HTR-8/SVneo (cell line): Measurements from ENCODE around the gene PAGE5.

Experiments used
- DNase-seq: peaks from one replicate; pipeline ENCODE4 v3.0.0; 2011; ENCODE audit warnings: low spot score, mixed read lengths; ENCODE audit not compliant: insufficient read length
- FAIRE-seq: peaks from 2 replicates; lab custom pipeline; 2011; peaks lifted over from hg19 to GRCh38; lab: Jason Lieb, UNC

The PAGE5 gene, protein sequence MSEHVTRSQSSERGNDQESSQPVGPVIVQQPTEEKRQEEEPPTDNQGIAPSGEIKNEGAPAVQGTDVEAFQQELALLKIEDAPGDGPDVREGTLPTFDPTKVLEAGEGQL

DNA sequence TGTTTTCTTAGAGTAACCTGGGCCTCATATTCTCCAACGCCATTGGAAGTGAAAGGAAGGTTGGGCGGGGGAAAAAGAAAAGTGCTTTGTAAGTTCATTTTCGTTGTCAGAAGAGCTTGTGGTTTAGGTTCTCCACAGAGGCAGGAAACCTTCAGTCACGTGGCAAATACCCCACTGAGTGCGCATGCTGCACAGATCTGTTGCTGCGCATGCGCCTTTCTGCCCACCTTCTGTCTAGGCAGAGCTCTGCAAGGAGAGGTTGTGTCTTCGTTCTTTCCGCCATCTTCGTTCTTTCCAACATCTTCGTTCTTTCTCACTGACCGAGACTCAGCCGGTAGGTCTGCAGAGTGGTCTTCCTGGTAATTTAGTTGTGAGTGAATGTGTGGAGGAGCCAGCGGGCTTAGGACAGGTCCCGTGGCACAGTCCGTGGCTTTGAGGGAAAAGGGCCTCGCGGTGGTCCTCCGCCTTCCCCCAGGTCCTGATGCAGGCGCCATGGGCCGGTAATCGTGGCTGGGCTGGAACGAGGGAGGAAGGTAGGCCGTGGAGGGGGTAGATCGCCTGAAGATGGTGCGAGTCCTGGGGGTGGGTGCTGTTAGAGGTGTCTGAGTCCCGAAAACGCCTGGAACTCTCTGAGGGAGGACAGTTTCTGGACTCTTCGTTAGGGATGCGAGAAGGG is at the start of gene PAGE5:
PAGE5 (plus strand) TSS at position 228 of the 676 bp plus-strand sequence. CDS start 1,037 bp downstream, outside the sequence.
- no peak for FAIRE-seq
- no peak for DNase-seq

DNA sequence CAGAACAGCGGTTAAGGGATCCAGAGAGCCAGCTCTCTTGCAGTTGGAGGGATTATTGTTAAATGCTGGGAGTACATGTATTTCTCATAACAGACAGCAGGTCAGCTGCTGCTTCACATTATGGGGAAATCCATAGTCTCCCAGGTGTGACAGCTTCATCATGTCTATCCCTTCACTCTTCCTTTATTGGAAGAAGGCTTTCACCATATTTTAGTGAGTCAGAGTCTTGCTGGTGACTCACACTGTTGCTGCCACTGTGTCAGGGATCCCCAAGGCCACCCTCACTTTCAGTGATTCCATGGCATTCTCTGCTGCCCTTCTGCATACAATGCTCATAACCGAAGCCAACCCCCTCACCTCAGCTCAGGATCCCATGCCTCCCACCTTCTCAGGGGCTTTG is 32.9 kb upstream of the PAGE5 start:
- DNase-seq, result no peak
- FAIRE-seq, result no peak

DNA sequence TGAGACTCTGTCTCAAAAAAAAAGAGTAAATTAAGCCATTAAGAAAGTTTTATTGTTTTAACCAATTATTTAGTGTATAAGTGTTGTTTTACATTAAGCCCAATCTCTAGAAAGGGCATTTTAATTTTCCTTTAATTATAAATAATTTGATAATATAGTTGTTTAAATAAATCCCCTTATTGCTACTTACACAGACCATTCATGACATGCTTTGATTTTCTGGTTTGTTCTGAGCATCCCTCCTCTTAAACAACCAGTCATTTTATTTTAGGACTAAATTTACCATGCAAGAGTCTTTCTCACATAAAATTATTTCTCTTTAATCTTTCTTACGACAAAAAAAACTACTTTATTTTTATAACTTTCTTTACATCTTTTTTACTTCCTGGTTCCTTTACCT is 23.5 kb upstream of the PAGE5 start:
- no peak for FAIRE-seq
- DNase-seq, result no peak

DNA sequence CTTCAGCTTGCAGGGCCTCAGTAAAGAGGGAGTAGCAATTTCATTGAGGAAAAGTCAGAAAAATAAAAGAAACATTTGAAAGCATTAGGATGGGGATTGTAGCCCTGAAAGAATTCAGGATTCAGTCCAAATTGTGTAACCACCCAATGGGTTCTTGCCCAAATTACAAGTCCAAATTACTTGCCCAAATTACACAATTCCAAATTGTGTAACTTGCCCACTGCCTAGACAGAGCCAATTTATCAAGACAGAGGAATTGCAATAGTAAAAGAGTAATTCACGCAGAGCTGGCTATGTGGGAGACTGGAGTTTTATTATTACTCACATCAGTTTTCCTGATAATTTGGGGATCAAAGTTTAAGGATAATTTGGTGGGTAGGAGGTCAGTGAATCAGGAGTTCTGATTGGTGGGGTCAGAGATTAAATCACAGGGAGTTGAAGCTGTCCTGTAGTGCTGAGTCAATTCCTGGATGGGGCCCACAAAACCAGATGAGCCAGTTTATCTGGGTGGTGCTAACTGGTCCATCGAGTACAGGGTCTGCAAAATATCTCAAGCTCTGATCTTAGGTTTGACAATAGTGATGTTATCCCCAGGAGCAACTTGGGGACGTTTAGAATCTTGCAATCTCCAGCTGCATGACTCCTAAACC is 18.1 kb upstream of the PAGE5 start:
- FAIRE-seq, result no peak
- no peak for DNase-seq

GRCh38 chrX:55206162-55206941 is 13.8 kb upstream of the PAGE5 start:
- DNase-seq (no peak), FAIRE-seq (no peak)

- DNase-seq (no peak), FAIRE-seq (no peak)
These were observed 9.0 kb upstream of the PAGE5 start for GRCh38 chrX:55210931-55211677.

GRCh38 chrX:55213381-55213780 is 6.8 kb upstream of the PAGE5 start:
- DNase-seq (no peak), FAIRE-seq (no peak)

GRCh38 chrX:55240788-55241340 is 20.7 kb downstream of the PAGE5 start:
- no peak for FAIRE-seq
- no peak for DNase-seq

- no peak for FAIRE-seq
- no peak for DNase-seq
These were observed 33.4 kb downstream of the PAGE5 start for GRCh38 chrX:55253528-55253927.

- no peak for FAIRE-seq
- DNase-seq, result no peak
These were observed 40.7 kb downstream of the PAGE5 start for GRCh38 chrX:55260806-55261205.

DNA sequence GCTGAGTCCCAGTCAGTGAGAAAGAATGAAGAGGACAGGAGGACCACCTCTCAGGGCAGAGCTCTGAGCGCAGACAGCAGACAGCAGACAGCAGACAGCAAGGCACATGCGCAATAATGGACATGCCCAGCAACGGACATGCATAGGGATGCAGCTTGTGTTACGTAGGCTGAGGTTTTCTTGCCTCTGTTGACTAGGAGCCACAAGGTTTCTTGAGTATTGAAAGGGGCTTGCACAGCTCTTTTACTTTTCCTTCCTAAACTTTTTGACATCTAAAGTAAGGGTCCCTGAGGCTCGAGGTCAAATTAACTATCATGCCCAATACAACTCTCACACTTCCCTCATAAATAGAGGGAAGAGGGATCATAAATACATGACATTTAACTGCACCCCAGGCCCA is 44.7 kb downstream of the PAGE5 start, which contains the start of gene PAGE3:
PAGE3 (minus strand) TSS at position 101 of the 400 bp plus-strand sequence. CDS start 1,013 bp downstream, outside the sequence.
- FAIRE-seq (no peak), DNase-seq (no peak)
